ENCODE results near the gene STOX2. TPM values are rescaled to one million over a fixed set of nuclear protein-coding genes. Genes with fewer than 3 reads are reported as not detected.
"Not testable (repeated sequence)": the region's sequence is repeated elsewhere in the genome, so short reads cannot be mapped to it uniquely, and the experiment has no call there.

The STOX2 gene
- total RNA-seq, 2 experiments from 2014 or later, result not detected

DNA sequence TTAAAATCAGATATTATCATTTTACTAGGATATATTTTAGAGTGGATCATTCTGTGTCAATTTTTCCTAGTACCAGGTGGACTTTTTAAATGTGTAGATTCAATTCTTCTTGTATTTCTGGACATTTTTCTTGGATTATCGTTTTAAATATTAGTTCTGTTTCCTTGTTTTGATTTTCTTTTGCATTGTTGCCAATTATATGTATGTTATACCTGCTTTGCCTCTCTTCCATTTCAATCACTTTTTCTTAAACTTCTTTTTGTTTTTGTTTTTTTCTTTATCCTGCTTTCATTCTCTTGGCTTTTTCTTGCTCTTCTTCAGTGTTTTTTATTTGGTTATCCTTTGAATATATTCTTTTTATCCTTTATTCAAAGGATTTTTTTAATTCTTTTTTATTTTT is 141.0 kb downstream of the STOX2 start:
- H3K4me3 Mint-ChIP-seq, result no peak overlapping the region

DNA sequence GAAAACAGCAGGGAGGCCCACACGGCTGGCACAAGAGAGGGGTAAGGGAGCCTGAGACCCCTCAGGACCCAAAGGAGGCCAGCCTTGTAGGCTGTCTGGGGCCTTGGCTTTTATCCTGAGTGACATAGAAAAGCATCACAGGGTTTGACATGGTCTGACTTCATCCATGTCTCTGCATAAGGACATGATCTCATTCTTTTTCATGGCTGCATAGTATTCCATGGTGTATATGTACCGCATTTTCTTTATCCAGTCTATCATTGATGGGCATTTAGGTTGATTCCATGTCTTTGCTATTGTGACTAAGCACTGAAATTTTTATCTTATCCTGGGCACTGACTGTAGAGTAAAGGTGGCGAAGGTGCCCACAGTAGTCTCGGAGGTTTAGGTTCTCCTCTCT is 146.2 kb downstream of the STOX2 start:
- H3K4me1 Mint-ChIP-seq, H3K4me3 Mint-ChIP-seq: not testable (repeated sequence)
- peaks cover 30% of the 10 kb centered on the region for H3K27me3 Mint-ChIP-seq

More for the DNA sequence above, 141.0 kb downstream of the STOX2 start:
- no peak for ATAC-seq (ENCODE audit: low read depth)
- no peak for DNase-seq
- H3K4me1 Mint-ChIP-seq, result no peaks in the 10 kb centered on the region
- peaks cover 47% of the 10 kb centered on the region for H3K27me3 Mint-ChIP-seq
- peaks cover 6% of the 10 kb centered on the region for H3K9me3 Mint-ChIP-seq
- peaks cover 2% of the 10 kb centered on the region for H3K36me3 Mint-ChIP-seq
- H3K27ac Mint-ChIP-seq, result no peak overlapping the region
- POLR2A ChIA-PET, result no interaction called here

DNA sequence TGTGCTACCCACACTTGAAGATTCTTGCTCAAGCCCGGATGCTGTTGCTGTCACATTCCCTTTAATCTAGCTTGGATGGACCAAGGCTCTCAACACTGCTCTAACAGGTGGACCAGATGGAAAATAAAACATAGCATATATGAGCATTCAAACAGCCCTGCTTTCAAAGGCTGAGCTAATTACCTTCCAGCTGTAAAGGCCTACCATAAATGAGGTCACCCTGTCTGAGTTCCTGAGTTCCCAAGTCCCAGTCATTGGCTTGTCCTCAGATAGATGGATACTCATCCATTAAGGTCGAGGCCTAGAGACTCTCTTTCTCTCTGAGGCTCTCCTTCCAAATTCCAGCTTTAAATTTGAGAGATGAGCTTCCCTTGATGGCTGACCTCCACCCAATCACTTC is 147.5 kb downstream of the STOX2 start:
- H3K4me1 Mint-ChIP-seq, result no peaks in the 10 kb centered on the region
- peaks cover 21% of the 10 kb centered on the region for H3K27me3 Mint-ChIP-seq
- ATAC-seq (ENCODE audit: low read depth) (no peak), DNase-seq (no peak)
- H3K9me3 Mint-ChIP-seq, result peaks cover 3% of the 10 kb centered on the region
- no peaks in the 10 kb centered on the region for H3K36me3 Mint-ChIP-seq
- no peak overlapping the region for H3K4me3 Mint-ChIP-seq
- H3K27ac Mint-ChIP-seq, result no peak overlapping the region
- POLR2A ChIA-PET, result no interaction called here

More for the DNA sequence above, 146.2 kb downstream of the STOX2 start:
- POLR2A ChIA-PET; H3K9me3 Mint-ChIP-seq; DNase-seq; H3K36me3 Mint-ChIP-seq; H3K27ac Mint-ChIP-seq; ATAC-seq (ENCODE audit: low read depth): not testable (repeated sequence)

DNA sequence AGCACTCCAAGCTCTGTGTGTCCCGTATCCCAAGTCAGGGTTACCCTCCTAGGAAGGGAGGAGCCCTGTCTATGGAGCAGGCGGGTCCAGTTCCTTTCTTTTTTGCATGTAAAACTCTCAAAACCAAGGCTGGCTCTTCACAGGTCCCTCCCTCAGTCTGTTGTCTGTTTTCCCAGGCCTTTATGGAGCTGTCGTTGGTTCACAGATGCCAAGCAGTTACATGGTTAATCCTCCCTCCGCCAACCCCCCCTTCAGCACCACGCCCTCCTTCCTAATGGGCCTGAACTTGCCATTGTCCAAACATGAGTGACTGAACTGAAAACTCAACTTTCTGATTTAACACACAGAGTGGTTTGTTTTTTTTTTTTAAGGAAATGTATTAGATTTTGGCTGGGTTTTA is 148.3 kb downstream of the STOX2 start:
- DNase-seq, result no peak
- Mint-ChIP-seq H3K27me3 (peaks cover 17% of the 10 kb centered on the region), H3K4me1 (no peaks in the 10 kb centered on the region), H3K9me3 (peaks cover 1% of the 10 kb centered on the region), H3K36me3 (no peaks in the 10 kb centered on the region), H3K27ac (no peak overlapping the region), H3K4me3 (no peak overlapping the region)
- ATAC-seq (ENCODE audit: low read depth), result no peak
- POLR2A ChIA-PET, result no interaction called here

DNA sequence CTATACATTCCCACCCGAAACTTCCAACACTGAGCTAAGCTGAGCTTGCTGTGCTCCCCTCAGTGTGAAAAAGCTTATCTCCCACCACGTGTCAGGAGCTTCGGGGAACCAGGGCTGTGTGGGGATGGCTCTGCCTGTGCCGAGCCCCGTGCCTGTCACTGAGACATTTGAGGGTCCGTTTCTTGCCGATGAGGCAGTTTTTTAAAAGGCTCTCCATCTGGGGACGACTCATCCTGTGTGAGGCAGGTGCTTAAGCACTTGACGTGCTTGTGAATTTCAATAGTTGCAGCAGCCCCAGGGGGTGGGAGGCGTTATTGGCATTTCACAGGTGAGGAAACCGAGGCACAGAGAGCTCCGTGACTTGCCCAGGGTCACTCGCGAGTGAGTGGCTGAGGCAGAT is 151.8 kb downstream of the STOX2 start:
- POLR2A ChIA-PET, result no interaction called here
- H3K4me1 Mint-ChIP-seq, result no peaks in the 10 kb centered on the region
- H3K36me3 Mint-ChIP-seq, result no peaks in the 10 kb centered on the region

DNA sequence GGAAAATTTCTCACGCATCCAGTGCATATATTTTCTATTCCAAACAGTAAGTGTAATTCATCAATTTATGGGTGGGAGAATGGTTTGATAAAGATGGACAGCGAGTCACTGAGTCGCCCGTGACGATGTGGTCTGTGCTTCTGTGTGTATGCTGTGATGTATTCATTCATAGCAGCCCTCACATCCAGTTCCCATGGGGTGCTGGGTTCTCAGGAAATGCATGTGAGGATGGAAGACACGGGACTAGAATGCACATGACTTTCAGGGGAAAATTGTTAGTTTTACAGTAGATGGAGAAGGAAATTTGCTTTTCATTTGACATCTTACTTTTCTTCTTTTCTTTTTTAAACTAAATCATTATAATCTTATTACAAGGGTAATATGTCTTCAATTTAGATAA is 152.9 kb downstream of the STOX2 start:
- ATAC-seq (ENCODE audit: low read depth) (no peak), DNase-seq (no peak)
- H3K4me3 Mint-ChIP-seq, result no peak overlapping the region
- no peaks in the 10 kb centered on the region for H3K36me3 Mint-ChIP-seq
- no peak overlapping the region for H3K27ac Mint-ChIP-seq
- no peaks in the 10 kb centered on the region for H3K9me3 Mint-ChIP-seq
- POLR2A ChIA-PET, result no interaction called here
- H3K27me3 Mint-ChIP-seq, result peaks cover 16% of the 10 kb centered on the region
- no peaks in the 10 kb centered on the region for H3K4me1 Mint-ChIP-seq

More for the DNA sequence above, 151.8 kb downstream of the STOX2 start:
- peaks cover 16% of the 10 kb centered on the region for H3K27me3 Mint-ChIP-seq
- DNase-seq (no peak), ATAC-seq (ENCODE audit: low read depth) (no peak)
- no peaks in the 10 kb centered on the region for H3K9me3 Mint-ChIP-seq
- no peak overlapping the region for H3K27ac Mint-ChIP-seq
- H3K4me3 Mint-ChIP-seq, result no peak overlapping the region

DNA sequence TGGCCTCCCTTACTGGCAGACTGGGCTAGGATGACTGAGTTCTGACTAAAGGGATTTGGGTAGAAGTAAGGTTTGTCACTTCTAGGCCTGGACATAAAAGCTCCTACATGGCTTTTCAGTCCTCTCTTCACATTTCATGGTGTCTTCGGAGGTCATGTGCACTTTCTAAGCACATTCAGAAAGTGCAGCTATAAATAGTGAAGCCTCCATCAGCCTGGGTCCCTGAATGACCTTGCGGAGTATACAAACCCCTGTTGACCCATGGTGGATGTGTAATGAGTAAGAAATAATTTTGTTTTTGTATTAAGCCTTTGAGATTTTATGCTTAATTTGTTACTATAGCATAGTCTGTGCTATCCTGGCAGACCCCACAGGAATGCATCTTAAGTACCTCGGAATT is 154.0 kb downstream of the STOX2 start:
- H3K4me3 Mint-ChIP-seq, result no peak overlapping the region
- no peaks in the 10 kb centered on the region for H3K36me3 Mint-ChIP-seq
- no peak for ATAC-seq (ENCODE audit: low read depth)
- H3K27ac Mint-ChIP-seq, result no peak overlapping the region
- H3K4me1 Mint-ChIP-seq, result no peaks in the 10 kb centered on the region
- H3K27me3 Mint-ChIP-seq, result peaks cover 16% of the 10 kb centered on the region
- H3K9me3 Mint-ChIP-seq, result no peaks in the 10 kb centered on the region
- no peak for DNase-seq
- POLR2A ChIA-PET, result no interaction called here

DNA sequence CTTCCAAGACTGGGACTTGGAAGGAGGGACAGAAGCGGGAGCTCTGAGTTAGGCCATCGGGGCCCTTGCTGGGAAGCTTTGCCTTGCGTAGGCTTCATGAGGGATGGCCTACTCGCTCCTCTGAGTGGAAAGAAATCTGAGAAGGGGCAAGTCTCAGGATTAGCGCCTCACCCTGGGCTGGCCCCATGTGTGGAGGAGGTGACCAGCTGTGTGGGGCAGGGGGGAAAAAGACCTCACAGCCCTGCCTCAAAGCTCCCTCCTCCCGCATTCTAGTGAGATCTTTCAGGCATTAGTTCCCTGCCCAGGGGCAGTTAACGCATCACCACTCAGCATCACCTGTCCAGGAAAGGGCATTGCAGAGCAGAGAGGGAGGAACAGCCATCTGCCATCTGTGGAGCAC is 156.5 kb downstream of the STOX2 start:
- no peak overlapping the region for H3K4me3 Mint-ChIP-seq
- H3K9me3 Mint-ChIP-seq, result no peaks in the 10 kb centered on the region
- no peak for ATAC-seq (ENCODE audit: low read depth)
- H3K27me3 Mint-ChIP-seq, result peaks cover 2% of the 10 kb centered on the region
- POLR2A ChIA-PET, result no interaction called here
- no peaks in the 10 kb centered on the region for H3K4me1 Mint-ChIP-seq
- no peaks in the 10 kb centered on the region for H3K36me3 Mint-ChIP-seq
- H3K27ac Mint-ChIP-seq, result no peak overlapping the region
- DNase-seq, result no peak

DNA sequence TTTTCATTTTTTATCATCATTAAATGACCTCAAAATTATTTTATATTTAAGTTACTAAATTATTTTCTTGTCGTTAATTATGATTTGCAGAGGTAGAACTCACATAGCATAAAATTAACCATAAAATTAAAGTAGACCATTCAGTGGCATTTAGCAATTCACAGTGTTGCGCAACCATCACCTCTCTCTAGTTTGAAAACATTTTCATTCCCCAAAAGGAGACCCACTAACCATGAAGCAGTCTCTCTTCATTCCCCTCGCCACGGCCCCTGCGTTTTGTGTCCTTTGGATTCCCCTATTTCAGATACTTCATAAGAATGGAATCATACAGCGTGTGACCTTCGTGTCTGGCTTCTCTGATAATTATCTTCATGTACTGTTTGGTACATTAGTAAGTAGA is 157.7 kb downstream of the STOX2 start:
- H3K4me1 Mint-ChIP-seq, result no peaks in the 10 kb centered on the region
- no peaks in the 10 kb centered on the region for H3K36me3 Mint-ChIP-seq
- no peaks in the 10 kb centered on the region for H3K9me3 Mint-ChIP-seq
- ATAC-seq (ENCODE audit: low read depth) (no peak), DNase-seq (no peak)
- no peak overlapping the region for H3K4me3 Mint-ChIP-seq
- no peak overlapping the region for H3K27ac Mint-ChIP-seq
- H3K27me3 Mint-ChIP-seq, result peaks cover 2% of the 10 kb centered on the region
- POLR2A ChIA-PET, result no interaction called here

DNA sequence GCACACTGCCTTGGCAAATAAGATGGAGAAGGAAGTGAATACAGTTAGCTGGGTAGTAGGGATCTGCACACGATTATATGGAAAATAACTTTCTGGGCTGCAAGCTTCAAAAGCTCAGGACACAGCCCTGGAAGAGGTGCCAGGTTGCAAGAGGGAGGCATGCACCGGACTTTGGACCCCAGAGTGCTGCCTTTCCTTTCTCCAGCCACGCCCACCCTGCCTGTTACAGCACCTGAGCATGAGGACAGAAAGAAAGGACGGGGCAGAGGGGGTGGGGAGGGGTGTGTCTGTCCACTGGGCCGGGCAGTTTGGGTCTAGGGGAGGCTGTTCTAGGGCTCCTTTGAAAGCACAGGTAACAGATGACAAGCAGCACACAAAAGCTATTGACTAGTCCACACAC is 159.8 kb downstream of the STOX2 start:
- no peaks in the 10 kb centered on the region for H3K9me3 Mint-ChIP-seq

DNA sequence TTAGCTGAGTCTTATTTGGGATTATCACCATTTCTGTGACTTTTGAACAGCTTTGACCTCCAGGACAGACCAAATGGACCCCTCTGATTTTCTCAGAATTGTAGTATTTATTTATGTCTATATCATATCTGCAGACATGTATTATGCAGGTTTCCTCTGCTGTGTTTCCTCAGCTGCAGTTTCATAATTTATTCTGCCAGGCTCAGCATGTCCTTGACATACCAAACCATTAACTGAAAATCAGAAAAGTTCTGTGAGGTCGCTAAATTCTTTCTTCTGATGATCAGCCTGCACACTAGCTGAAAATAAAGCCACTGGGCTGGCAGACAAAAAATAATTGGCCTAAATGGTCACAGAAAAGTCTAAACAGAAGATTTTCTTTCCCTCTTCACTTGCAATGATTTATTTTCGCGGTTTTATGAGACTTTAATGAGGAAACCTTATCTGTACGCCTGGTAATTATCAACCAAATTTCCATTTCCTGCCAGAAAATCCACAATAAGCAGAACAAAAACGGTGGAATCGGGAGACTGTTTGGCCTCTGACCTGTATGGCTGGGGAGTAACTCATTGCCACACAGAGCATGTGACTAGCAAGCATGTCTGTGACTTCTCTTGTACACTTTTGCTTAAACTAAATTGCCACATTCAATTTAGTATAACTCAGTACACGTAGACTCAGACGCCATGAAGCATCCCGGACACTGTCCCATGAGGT is 161.6 kb downstream of the STOX2 start:
- Mint-ChIP-seq H3K4me3 (no peak overlapping the region), H3K9me3 (peaks cover under 1% of the 10 kb centered on the region), H3K36me3 (no peaks in the 10 kb centered on the region), H3K4me1 (no peaks in the 10 kb centered on the region), H3K27ac (no peak overlapping the region), H3K27me3 (peaks cover 6% of the 10 kb centered on the region)
- ATAC-seq (ENCODE audit: low read depth), result no peak
- no peak for DNase-seq
- POLR2A ChIA-PET, result no interaction called here

More for the DNA sequence above, 159.8 kb downstream of the STOX2 start:
- Mint-ChIP-seq H3K4me3 (no peak overlapping the region), H3K36me3 (no peaks in the 10 kb centered on the region), H3K27ac (no peak overlapping the region), H3K27me3 (peaks cover 5% of the 10 kb centered on the region), H3K4me1 (no peaks in the 10 kb centered on the region)
- DNase-seq (no peak), ATAC-seq (ENCODE audit: low read depth) (no peak)
- POLR2A ChIA-PET, result no interaction called here

DNA sequence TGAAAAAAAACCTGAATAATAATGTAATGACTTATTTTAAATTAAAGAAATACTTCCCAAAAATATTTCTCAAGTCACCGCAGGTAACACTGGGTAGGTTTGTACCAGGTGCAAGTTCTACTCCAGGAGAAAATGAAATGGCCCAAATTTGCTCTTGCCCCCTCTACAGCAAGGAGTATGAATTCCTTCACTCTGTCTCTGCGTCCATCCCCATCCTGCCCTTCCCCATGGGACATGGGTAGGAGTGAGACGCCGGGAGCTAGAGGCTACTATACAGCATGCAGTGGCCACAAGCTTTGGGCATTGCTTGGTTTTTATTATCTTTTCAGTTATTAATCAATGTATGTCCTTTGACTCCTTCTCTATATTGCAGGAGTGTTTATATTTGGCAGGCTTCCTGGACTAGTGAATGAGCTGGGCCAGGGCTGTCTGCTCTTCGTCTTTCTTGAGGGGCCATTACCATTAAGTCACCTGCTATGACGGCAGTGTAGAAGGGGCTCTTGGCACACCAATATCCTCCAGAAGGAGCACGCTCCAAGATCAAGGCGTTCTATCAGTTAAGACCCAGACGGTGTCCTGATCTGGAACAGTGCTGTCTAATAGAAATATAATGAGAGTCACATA is 162.9 kb downstream of the STOX2 start:
- peaks cover 4% of the 10 kb centered on the region for H3K9me3 Mint-ChIP-seq

More for the DNA sequence above, 162.9 kb downstream of the STOX2 start:
- Mint-ChIP-seq H3K36me3 (no peaks in the 10 kb centered on the region), H3K27ac (no peak overlapping the region), H3K4me1 (no peaks in the 10 kb centered on the region), H3K27me3 (peaks cover 10% of the 10 kb centered on the region), H3K4me3 (no peak overlapping the region)
- DNase-seq, result no peak
- POLR2A ChIA-PET, result no interaction called here
- no peak for ATAC-seq (ENCODE audit: low read depth)
